ENCODE results near the gene THOC6. TPM values are rescaled to one million over a fixed set of nuclear protein-coding genes. Genes with fewer than 3 reads are reported as not detected.

THOC6 gene
- total and polyA plus RNA-seq, 2 donors (not counting 1 experiment from before 2014, with no cell fraction given): 28.5 to 52.2 TPM

DNA sequence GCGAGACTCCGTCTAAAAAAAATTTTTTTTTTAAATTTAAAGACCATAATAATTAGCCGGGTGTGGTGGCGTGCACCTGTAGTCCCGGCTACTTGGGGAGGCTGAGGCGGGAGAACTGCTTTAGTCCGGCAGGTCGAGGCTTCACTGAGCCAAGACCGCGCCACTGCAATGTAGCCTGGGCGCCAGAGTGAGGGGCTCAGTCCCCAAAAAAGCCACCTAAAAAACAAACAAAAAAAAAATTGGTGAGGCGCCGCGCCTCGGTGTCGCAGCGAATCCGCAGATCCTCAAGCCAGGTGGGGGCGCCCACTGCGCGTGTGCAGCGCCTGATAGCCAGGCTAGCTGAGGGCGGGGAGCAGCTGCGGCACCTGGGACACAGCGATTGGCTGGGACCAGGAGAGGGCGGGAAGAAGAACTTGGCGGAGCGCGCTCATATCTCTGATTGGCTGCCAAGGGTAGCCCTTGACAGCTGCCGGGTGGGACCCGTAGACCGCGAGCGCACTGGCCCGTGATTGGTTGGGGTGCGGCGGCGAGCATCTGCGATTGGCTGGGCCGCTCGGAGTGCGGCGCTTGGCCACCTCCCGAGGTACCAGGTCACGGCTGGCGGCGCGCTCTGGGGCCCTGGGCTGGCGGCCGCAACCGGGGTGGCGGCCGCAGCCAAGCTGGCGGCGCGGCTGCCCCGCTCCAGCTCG, 20.1 kb upstream of the THOC6 start:
- intact Hi-C loops (cut with micrococcal nuclease): loop anchor here (1.0 kb wide), 4 partner anchors 17 to 25 kb away; partner anchors contain the start of genes PKMYT1, THOC6 and TNFRSF12A
- Histone ChIP-seq H3K27ac (ENCODE audit: low read length in 2 of 2) (no peak overlapping the region), H3K4me3 (ENCODE audit: control extremely low read depth in 1 of 5, extremely low read depth in 1 of 5, insufficient read depth in 1 of 5, low read depth in 2 of 5, low read length in 4 of 5) (no peak overlapping the region), H3K79me2 (ENCODE audit: control insufficient read depth, insufficient read depth, low read length) (no peaks in the 10 kb centered on the region), H3K9me3 (ENCODE audit: control extremely low read depth in 1 of 3, control insufficient read depth in 2 of 3, insufficient read depth in 1 of 3, low read length in 2 of 3) (peaks cover 0 to 16% (median 0%) of the 10 kb centered on the region in 3 donors), H4K20me1 (ENCODE audit: control insufficient read depth, insufficient read depth, low read length, poor library complexity, severe bottlenecking) (no peaks in the 10 kb centered on the region), H3K4me2 (replicated peaks; ENCODE audit: low read depth, low read length, poor library complexity, severe bottlenecking) (peak overlapping the region; percentile 51), H3K36me3 (replicated peaks in 1 of 2; ENCODE audit: control extremely low read depth in 1 of 2, control insufficient read depth in 1 of 2, extremely low read depth in 1 of 2, insufficient read depth in 2 of 2, low read length in 1 of 2) (no peaks in the 10 kb centered on the region), H3K9ac (ENCODE audit: low read length) (no peak overlapping the region), H3K27me3 (replicated peaks in 1 of 4; ENCODE audit: control extremely low read depth in 1 of 4, control insufficient read depth in 3 of 4, insufficient read depth in 4 of 4, low read length in 3 of 4) (peaks cover 0 to 9% (median 4%) of the 10 kb centered on the region in 4 experiments), H2AFZ (ENCODE audit: insufficient read depth, low read depth, low read length, poor library complexity, severe bottlenecking) (no peak overlapping the region), H3K4me1 (ENCODE audit: control insufficient read depth in 2 of 2, insufficient read depth in 2 of 2, low read length in 2 of 2) (peaks cover 24 to 30% of the 10 kb centered on the region in 2 donors)
- ChIA-PET CTCF (interaction anchor here (0.6 to 9.6 kb wide), 17 partner anchors 14 to 161 kb away, joined by 3 to 213 read pairs (median 4); partner anchors contain the start of genes CLDN6, HCFC1R1, THOC6 and TNFRSF12A), POLR2A (interaction anchor here (1.1 to 1.7 kb wide), 4 partner anchors 16 to 28 kb away, joined by 4 to 10 read pairs (median 7); partner anchors contain the start of genes HCFC1R1 and TNFRSF12A)
- WGBS (ENCODE audit: insufficient coverage): 9% methylated on average over 56 of the region's 58 CpGs
- no peak for TF ChIP-seq EZH2 (IDR thresholded peaks at IDR 0.05; ENCODE audit: borderline replicate concordance, insufficient read depth, low read depth, low read length, poor library complexity, severe bottlenecking)
- TF ChIP-seq, protein P1, sequence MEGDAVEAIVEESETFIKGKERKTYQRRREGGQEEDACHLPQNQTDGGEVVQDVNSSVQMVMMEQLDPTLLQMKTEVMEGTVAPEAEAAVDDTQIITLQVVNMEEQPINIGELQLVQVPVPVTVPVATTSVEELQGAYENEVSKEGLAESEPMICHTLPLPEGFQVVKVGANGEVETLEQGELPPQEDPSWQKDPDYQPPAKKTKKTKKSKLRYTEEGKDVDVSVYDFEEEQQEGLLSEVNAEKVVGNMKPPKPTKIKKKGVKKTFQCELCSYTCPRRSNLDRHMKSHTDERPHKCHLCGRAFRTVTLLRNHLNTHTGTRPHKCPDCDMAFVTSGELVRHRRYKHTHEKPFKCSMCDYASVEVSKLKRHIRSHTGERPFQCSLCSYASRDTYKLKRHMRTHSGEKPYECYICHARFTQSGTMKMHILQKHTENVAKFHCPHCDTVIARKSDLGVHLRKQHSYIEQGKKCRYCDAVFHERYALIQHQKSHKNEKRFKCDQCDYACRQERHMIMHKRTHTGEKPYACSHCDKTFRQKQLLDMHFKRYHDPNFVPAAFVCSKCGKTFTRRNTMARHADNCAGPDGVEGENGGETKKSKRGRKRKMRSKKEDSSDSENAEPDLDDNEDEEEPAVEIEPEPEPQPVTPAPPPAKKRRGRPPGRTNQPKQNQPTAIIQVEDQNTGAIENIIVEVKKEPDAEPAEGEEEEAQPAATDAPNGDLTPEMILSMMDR (IDR thresholded peaks at IDR 0.05): peak; percentile 57
- Mint-ChIP-seq H3K9me3 (ENCODE audit: insufficient read depth) (no peaks in the 10 kb centered on the region), H3K4me1 (peaks cover 25% of the 10 kb centered on the region), H3K27ac (peak overlapping the region; percentile 89), H3K27me3 (peaks cover 9% of the 10 kb centered on the region), H3K4me3 (peak overlapping the region; percentile 85)
- DNase-seq (peak; percentile 99), ATAC-seq (ENCODE audit: low read depth) (peak; percentile 97)

Data from B cell (primary cell).